Stomach (tissue), 9 donors: ENCODE results near the gene CARMIL1. TPM values are rescaled to one million over a fixed set of nuclear protein-coding genes. Genes with fewer than 3 reads are reported as not detected.

Experiments used
- DNase-seq, 2 donors: peaks; one replicate each; pipeline versions ENCODE4 v3.0.0 to v3.0.0-alpha.2; 2013 to 2019
- H3K27ac ChIP-seq, 5 donors: fragments of 200-600 bp in 4 of 5; sonication (generic) in 4 of 5; one replicate each; pipeline ENCODE4 v1.5.1; 2013 to 2019; ENCODE audit warnings: mild to moderate bottlenecking in 1 of 5, moderate library complexity in 1 of 5
- H3K27me3 ChIP-seq, 3 donors: fragments of 200-600 bp; sonication (generic); one replicate each; pipeline ENCODE4 v1.5.1; 2017 to 2019; ENCODE audit warnings: mixed run types in 1 of 3
- H3K36me3 ChIP-seq, 4 donors: fragments of 200-600 bp; sonication (generic); 1 replicate in 3 of 4; 2 replicates in 1 of 4; pipeline ENCODE4 v1.5.1; 2016 to 2019
- H3K4me1 ChIP-seq, 4 donors: fragments of 200-600 bp; sonication (generic); one replicate each; pipeline ENCODE4 v1.5.1; 2016 to 2019
- H3K4me3 ChIP-seq, 4 donors: fragments of 200-600 bp; sonication (generic) in 3 of 4; one replicate each; pipeline ENCODE4 v1.5.1; 2016 to 2019; ENCODE audit warnings: mild to moderate bottlenecking in 1 of 4
- H3K9me3 ChIP-seq, 4 donors: fragments of 200-600 bp; sonication (generic); one replicate each; pipeline ENCODE4 v1.5.1; 2016 to 2019
- CTCF ChIP-seq, 7 experiments: fragments of 450-650 bp in 4 of 7; fragments of 200-600 bp in 3 of 7; sonication (generic) in 3 of 7; IDR thresholded peaks; one replicate each; pipeline ENCODE4 v1.5.1; 2016 to 2019; ENCODE audit warnings: antibody characterized with exemption in 7 of 7, control low read depth in 2 of 7, mild to moderate bottlenecking in 1 of 7
- EP300 ChIP-seq: sonication (generic); formaldehyde crosslinking; IDR thresholded peaks from one replicate; pipeline ENCODE4 v1.6.1; 2017; ENCODE audit warnings: antibody characterized with exemption
- POLR2A ChIP-seq, 4 donors: fragments of 450-650 bp; IDR thresholded peaks; one replicate each; pipeline ENCODE4 v1.6.1; 2016; ENCODE audit warnings: antibody characterized with exemption in 4 of 4, control low read depth in 2 of 4, mild to moderate bottlenecking in 1 of 4, moderate library complexity in 1 of 4
- POLR2AphosphoS5 ChIP-seq, 3 donors: sonication (generic); formaldehyde crosslinking; IDR thresholded peaks; one replicate each; pipeline ENCODE4 v1.6.1; 2016; ENCODE audit warnings: antibody characterized with exemption in 3 of 3
- WGBS, 5 donors: extraction: QIAGEN DNeasy Blood & Tissue Kit in 3 of 5; methylation state at CpG; one replicate each; pipeline versions ENCODE4 v1.1.5 to v1.1.7; 2013 to 2018; 5-methylcytosine and 5-hydroxymethylcytosine counted together
- intact Hi-C: fragments of 100-400 bp; cut with DNase I; formaldehyde crosslinking; loops from one replicate; pipeline ENCODE4 v1.15.1; 2023; ENCODE audit warnings: low total_unique reads
- polyA plus RNA-seq, 3 donors: library from polyadenylated mRNA; stranded (reverse); fragments of 200-250 nt; gene quantifications; one replicate each; pipeline ENCODE4 v1.2.3, GENCODE V29; 2013
- total RNA-seq, 5 donors: library from RNA; depleted of rRNA; stranded (reverse); fragments of >200 nt; gene quantifications; one replicate each; pipeline versions ENCODE4 v1.1.0 to v1.2.3, GENCODE V29; 2014 to 2016
- donor health status: healthy with polysubstance abuse.
- donor health status: Bipolar disorder and iron deficiency.
- donor health status: healthy.

Gene CARMIL1
- total and polyA plus RNA-seq, 8 donors, result 10.5 to 42.7 (median 14.9) TPM

- no peaks in the 10 kb centered on the region for H3K36me3 ChIP-seq
- no peak for DNase-seq
- no peaks in the 10 kb centered on the region for H3K9me3 ChIP-seq
- H3K27ac ChIP-seq, result no peak overlapping the region
- TF ChIP-seq POLR2A (IDR thresholded peaks at IDR 0.05) (no peak), CTCF (IDR thresholded peaks at IDR 0.05) (no peak), POLR2AphosphoS5 (IDR thresholded peaks at IDR 0.05) (no peak), EP300 (no peak)
- no peaks in the 10 kb centered on the region for H3K27me3 ChIP-seq
- 45 to 71% (median 59%) methylated on average over 4 of the region's 4 CpGs for WGBS, 5 donors
- H3K4me1 ChIP-seq, result peaks cover 6 to 15% (median 10%) of the 10 kb centered on the region in 4 donors
- intact Hi-C loops, result no loop called here
- no peak overlapping the region for H3K4me3 ChIP-seq
Measured at GRCh38 chr6:25342802-25343201, 63.6 kb downstream of the CARMIL1 start.

- no peaks in the 10 kb centered on the region for H3K9me3 ChIP-seq
- DNase-seq, result no peak
- peaks cover 6 to 15% (median 10%) of the 10 kb centered on the region in 4 donors for H3K4me1 ChIP-seq
- 86 to 91% (median 89%) methylated on average over 7 of the region's 7 CpGs for WGBS, 5 donors
- H3K36me3 ChIP-seq, result no peaks in the 10 kb centered on the region
- no peak overlapping the region for H3K4me3 ChIP-seq
- no peaks in the 10 kb centered on the region for H3K27me3 ChIP-seq
- TF ChIP-seq POLR2A (IDR thresholded peaks at IDR 0.05) (no peak), POLR2AphosphoS5 (IDR thresholded peaks at IDR 0.05) (no peak), EP300 (no peak), CTCF (IDR thresholded peaks at IDR 0.05) (no peak)
- H3K27ac ChIP-seq, result no peak overlapping the region
- intact Hi-C loops, result no loop called here
Measured at GRCh38 chr6:25343984-25344383, 64.8 kb downstream of the CARMIL1 start.

GRCh38 chr6:25344827-25345226 is 65.7 kb downstream of the CARMIL1 start:
- DNase-seq, result no peak
- WGBS, 5 donors, result 80 to 88% (median 84%) methylated on average over 5 of the region's 5 CpGs
- Histone ChIP-seq H3K36me3 (no peaks in the 10 kb centered on the region), H3K27ac (no peak overlapping the region), H3K4me1 (peaks cover 6 to 15% (median 10%) of the 10 kb centered on the region in 4 donors), H3K4me3 (no peak overlapping the region), H3K27me3 (no peaks in the 10 kb centered on the region), H3K9me3 (no peaks in the 10 kb centered on the region)
- TF ChIP-seq POLR2A (IDR thresholded peaks at IDR 0.05) (no peak), EP300 (no peak), CTCF (IDR thresholded peaks at IDR 0.05) (no peak), POLR2AphosphoS5 (IDR thresholded peaks at IDR 0.05) (no peak)
- intact Hi-C loops, result no loop called here

GRCh38 chr6:25346064-25346463 is 66.9 kb downstream of the CARMIL1 start:
- Histone ChIP-seq H3K4me3 (no peak overlapping the region), H3K36me3 (no peaks in the 10 kb centered on the region), H3K9me3 (no peaks in the 10 kb centered on the region), H3K27me3 (no peaks in the 10 kb centered on the region), H3K4me1 (peaks cover 3 to 24% (median 13%) of the 10 kb centered on the region in 4 donors), H3K27ac (no peak overlapping the region)
- no peak for TF ChIP-seq POLR2A (IDR thresholded peaks at IDR 0.05)
- TF ChIP-seq CTCF (IDR thresholded peaks at IDR 0.05), result no peak
- TF ChIP-seq POLR2AphosphoS5 (IDR thresholded peaks at IDR 0.05), result no peak
- TF ChIP-seq EP300, result no peak
- WGBS, 5 donors, result 36 to 51% (median 45%) methylated on average over 3 of the region's 3 CpGs
- intact Hi-C loops, result no loop called here
- DNase-seq, result peak in 1 of 2 donors; percentile 32
